A172 (cell line): ENCODE results near the gene TCP11L2. TPM values are rescaled to one million over a fixed set of nuclear protein-coding genes. Genes with fewer than 3 reads are reported as not detected.
"Not testable (repeated sequence)": the region's sequence is repeated elsewhere in the genome, so short reads cannot be mapped to it uniquely, and the experiment has no call there.

Experiments used
- DNase-seq: peaks from one replicate; pipeline ENCODE4 v3.0.0-alpha.2; 2015; ENCODE audit warnings: low spot score
- total RNA-seq: library from RNA; depleted of rRNA; stranded (reverse); fragments of >200 nt; shearing (Covaris generic); gene quantifications from 2 replicates; pipeline ENCODE4 v1.2.3, GENCODE V29; 2014

Gene TCP11L2
- total RNA-seq, 1 experiment from 2014 or later = 3.6 TPM

- no peak for DNase-seq
Observed at GRCh38 chr12:106307181-106307580, 4.6 kb downstream of the TCP11L2 start.

GRCh38 chr12:106308121-106308520, 5.6 kb downstream of the TCP11L2 start:
- DNase-seq = no peak

GRCh38 chr12:106308611-106309010, 6.1 kb downstream of the TCP11L2 start:
- no peak for DNase-seq

GRCh38 chr12:106309671-106310505, 7.4 kb downstream of the TCP11L2 start:
- DNase-seq = peak; percentile 66

- DNase-seq = no peak
Observed at GRCh38 chr12:106310687-106311086, 8.2 kb downstream of the TCP11L2 start.

- DNase-seq = no peak
Observed at GRCh38 chr12:106311139-106311538, 8.6 kb downstream of the TCP11L2 start.

GRCh38 chr12:106313413-106313812, 10.9 kb downstream of the TCP11L2 start:
- not testable (repeated sequence) for DNase-seq

- DNase-seq = no peak
Observed at GRCh38 chr12:106315523-106315922, 13.0 kb downstream of the TCP11L2 start.

GRCh38 chr12:106317406-106318082, 15.0 kb downstream of the TCP11L2 start:
- DNase-seq = no peak

GRCh38 chr12:106321139-106321850, 18.8 kb downstream of the TCP11L2 start:
- DNase-seq = no peak

- no peak for DNase-seq
Observed at GRCh38 chr12:106323537-106323936, 21.0 kb downstream of the TCP11L2 start.

- DNase-seq = no peak
Observed at GRCh38 chr12:106327309-106327869, 24.9 kb downstream of the TCP11L2 start.

- no peak for DNase-seq
Observed at GRCh38 chr12:106328735-106329134, 26.2 kb downstream of the TCP11L2 start.

- DNase-seq = no peak
Observed at GRCh38 chr12:106329231-106329982, 26.9 kb downstream of the TCP11L2 start.

- no peak for DNase-seq
Observed at GRCh38 chr12:106331599-106331998, 29.1 kb downstream of the TCP11L2 start.

- no peak for DNase-seq
Observed at GRCh38 chr12:106332536-106332935, 30.0 kb downstream of the TCP11L2 start.

- DNase-seq = no peak
Observed at GRCh38 chr12:106333010-106333409, 30.5 kb downstream of the TCP11L2 start.

- no peak for DNase-seq
Observed at GRCh38 chr12:106333756-106334155, 31.2 kb downstream of the TCP11L2 start.

- DNase-seq = no peak
Observed at GRCh38 chr12:106341086-106341877, 38.7 kb downstream of the TCP11L2 start.

GRCh38 chr12:106342397-106343213, 40.1 kb downstream of the TCP11L2 start:
- DNase-seq = peak; percentile 47
